HG03469 (cell line): ENCODE measurements around the gene KCNH4.

Experiments
- ATAC-seq: cut with Tn5 transposase; IDR thresholded peaks from one replicate; pipeline ENCODE4 v1.9.1; 2021; ENCODE audit warnings: mild to moderate bottlenecking, moderate library complexity, moderate number of reproducible peaks; ENCODE audit not compliant: unreplicated experiment

KCNH4 gene

DNA sequence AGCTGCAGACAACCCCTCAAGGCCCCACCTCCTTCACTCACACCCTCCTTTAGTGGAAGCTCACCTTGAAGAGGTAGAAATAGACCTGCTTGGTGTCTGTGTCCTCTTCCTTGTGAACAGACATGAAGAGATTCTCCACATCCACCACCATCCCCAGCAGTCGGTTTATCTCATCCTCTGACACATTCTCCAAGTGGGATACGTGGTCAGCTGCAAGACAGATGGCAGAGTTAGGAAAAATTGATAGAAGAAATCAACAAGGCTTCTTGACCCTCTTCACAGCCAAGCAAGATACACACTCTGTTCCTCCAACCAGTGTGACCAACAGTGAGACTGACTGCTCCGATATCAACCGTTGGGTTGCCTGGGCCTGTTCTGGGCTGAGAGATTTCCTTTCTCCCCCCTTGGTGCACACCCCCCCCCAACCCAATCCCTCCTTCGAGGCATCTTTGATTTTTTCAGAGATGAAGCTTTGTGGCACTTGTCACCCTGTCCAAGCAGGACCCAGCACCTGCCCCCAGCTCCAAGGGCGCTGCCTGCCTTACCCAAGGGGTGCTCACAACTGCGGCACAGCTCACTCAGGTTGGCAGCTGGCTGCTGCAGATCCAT, 60.7 kb downstream of the KCNH4 start:
- no peak for ATAC-seq

DNA sequence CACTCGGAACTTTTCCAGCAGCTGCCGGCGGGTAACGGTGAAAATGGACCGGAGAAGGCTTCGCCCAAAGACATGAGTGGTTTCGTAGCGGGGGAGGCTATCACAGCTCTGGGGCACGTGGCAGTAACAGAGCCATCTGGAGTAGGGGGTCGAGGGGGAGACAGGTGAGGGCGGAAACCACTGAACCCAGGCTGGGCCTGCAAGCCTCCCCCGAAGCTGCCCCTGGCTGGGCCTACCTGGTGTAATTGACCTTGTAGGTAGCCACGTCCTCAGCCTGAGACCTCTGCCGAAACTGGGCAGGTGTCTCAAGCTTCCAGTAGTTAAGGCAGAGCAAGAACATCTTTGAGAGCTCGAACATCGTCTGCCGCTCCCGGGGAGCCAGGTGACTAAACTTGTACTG, 61.6 kb downstream of the KCNH4 start:
- no peak for ATAC-seq

DNA sequence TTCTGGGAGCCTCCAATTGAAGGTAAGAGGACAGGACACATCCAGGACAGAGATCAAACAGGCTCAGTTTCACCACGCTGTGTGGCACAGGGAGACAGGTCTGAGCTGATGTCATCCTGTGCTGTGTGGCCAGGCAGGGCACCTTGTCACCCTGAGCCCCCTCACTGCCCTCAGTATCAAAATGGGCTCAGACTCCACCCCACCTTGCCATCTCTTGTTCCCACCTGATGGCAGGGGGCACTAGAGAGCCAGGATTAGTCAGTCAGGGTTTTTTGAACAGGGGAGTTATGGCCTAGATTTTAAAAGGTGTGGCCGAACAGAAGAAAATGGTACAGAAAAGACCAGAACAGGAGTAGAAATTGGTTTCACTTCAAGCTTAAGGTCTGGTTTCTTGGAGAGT, 62.4 kb downstream of the KCNH4 start:
- no peak for ATAC-seq

DNA sequence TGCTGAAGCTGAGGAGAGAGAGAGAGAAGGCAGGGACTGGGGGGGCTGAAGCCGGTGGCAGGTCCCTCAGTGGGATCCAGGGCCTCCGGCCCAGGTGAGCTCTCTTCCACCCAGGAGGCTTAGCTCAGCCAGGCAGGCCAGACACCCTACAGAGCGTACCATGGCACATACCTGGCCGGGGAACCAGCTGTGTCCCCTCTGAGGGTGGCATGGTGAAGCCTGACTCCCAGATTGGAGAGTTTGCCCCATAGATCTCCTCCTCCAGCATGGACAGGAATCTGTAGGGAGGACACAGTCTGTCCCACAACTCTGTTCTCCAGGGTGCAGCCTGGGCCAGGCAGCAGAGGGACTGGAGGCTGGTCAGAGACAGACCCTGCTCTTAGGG, 62.8 kb downstream of the KCNH4 start:
- no peak for ATAC-seq

- ATAC-seq, result no peak
Observed at GRCh38 chr17:42117397-42118125, 63.4 kb downstream of the KCNH4 start.

- ATAC-seq, result no peak
Observed at GRCh38 chr17:42116705-42117396, 64.1 kb downstream of the KCNH4 start.

GRCh38 chr17:42114118-42114517, 66.8 kb downstream of the KCNH4 start:
- no peak for ATAC-seq

- no peak for ATAC-seq
Observed at GRCh38 chr17:42113293-42114069, 67.5 kb downstream of the KCNH4 start.

DNA sequence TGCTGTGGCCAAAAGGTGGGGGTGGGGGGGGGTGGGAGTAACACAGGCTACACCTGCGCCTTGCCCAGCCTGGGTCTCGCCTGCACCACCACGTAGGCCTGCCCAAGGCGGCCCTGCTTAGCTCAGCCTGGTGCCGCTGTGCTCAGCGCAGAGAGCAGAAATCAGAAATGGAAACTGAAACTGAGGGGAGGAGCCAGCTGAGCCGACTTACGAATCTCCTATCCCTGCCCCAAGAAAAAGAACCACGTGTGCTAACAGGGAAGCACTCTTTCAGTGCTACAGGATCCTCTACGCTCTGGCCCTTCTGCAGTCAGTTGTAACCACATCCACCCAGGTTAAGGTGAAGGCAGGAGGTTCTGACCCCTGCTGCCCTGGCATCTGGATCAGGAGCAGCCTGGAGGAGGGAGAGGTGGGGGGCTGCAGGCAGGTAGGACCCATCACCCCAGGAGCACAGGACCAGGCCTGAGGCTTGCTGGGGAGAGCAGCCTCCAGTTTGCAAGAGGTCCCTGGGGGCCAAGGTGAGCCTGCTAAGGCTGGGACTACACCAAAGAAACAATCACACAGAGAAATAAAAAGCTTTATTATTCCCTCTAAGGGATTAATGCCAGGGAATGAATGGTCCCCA, 68.3 kb downstream of the KCNH4 start, which contains the start of gene DHX58:
Gene DHX58 (minus strand): TSS at position 163 of the 625 bp plus-strand sequence. CDS start 822 bp downstream, outside the sequence.
- no peak for ATAC-seq

- no peak for ATAC-seq
Observed at GRCh38 chr17:42111871-42112551, 68.9 kb downstream of the KCNH4 start.

- no peak for ATAC-seq
Observed at GRCh38 chr17:42111265-42111636, 69.7 kb downstream of the KCNH4 start.

DNA sequence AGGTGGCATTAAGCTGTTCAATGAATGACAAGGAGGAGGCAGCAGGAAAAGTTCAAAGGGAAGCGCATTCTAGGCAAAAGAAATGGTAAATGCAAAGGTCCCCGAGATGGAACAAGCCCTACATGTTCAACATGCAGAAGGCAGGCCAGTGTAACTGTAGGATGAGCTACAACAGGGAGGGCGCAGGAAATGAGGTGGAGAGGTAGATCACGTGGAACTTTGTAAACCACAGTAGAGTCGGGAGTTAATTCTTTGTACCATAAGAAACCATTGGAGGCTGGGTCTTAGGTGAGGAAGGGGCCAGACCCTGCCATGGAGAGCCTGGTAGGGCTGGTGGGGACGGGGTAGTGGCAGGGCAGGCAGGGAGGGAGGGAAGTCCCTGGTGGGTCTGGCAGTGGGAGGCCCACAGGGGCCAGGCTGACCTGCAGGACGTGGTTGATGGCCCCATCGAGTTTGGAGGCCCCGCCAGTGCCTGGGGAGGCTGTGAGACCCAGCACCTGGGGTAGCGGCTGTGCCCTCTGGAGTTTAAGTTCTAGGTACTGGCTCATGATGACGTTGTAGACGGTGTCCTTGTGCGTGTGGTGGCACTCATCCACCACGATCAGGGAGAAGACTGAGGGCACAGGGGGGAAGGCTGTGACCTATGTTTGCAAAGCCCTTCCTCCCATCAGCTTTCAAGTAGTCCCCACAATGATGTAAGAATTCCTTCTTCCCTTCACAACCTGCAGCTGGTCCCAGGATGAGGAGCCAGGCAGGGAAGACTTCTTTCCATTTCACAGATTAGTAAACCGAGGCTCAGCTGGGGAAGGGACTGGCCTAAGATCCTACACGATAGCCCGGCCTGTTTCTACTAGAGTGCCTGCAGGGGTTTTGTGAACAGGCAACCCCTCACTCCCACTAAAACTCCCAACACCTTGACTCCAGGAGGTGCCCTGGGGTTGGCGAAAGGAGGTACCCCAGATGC, 70.4 kb downstream of the KCNH4 start:
- ATAC-seq, result no peak

DNA sequence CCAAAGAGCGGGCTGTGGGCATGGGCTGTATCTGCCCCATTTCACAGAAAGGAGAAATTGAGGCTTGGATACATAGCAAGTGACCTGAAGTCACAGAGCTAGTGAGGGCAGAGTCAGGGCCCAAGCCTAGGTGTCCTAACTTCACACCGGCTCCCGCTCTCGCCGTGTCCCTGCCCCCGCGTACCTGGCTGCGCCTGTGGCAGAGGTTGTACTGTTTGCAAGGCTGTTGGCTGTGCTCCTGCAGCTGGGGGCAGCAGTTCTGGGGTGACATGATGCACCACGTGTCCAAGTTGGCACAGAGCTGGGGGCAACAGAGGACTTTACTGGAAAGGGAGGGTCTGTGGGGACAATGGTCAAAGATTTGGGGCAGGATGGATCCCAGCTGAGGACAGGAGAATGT, 71.9 kb downstream of the KCNH4 start:
- ATAC-seq, result no peak

DNA sequence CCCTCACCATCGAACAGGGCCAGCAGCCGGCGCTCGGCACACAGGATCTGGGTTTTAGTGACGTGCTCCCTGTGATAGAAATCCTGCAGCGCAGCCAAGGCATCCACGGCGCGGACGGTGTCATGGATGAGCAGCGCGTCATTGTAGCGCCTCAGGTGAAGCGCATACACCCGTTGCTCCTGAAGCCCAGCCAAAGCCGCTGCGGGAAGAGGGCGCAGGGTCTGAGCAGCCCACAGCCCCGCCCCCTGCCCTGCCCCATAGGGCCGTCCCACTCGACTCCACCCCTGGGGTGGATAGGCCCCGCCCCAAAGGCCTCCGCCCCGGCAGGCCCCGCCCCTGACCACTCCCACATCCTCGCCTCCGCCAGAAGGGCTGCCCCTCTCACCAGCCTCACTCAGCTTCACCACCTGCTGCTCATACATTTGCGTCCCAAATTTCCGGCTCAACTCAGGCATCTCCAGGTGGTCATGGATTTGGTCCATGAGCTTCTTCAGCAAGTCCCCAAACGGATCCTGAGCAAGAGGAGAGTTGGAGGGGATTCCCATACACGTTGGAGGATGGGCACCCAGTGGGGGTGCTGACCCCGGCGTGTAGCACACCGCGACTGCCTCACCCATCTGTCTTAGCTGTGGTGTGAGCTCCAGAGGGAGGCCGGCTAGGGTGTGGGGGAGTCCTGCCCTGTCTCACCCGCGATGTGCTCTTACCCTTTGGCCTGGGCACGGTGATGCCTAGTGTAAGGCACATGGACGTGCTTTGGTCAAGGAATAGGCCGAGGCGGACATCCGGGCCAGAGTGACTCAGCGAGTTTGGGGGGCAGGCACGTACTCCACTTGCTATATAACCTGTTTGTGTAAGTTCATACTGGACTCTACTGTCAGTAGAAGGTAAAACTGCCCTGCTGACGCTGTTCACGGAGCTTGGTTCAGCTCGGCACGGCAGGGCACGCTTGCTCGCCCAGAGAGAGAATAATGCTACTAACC, 73.1 kb downstream of the KCNH4 start:
- ATAC-seq, result no peak

- ATAC-seq, result no peak
Observed at GRCh38 chr17:42107124-42107523, 73.8 kb downstream of the KCNH4 start.
